Upper lobe of left lung (tissue), 6 donors: ENCODE data around the gene SHQ1. TPM values are rescaled to one million over a fixed set of nuclear protein-coding genes. Genes with fewer than 3 reads are reported as not detected.
A peak's percentile ranks its signal among the peaks of the same experiment; 100 is the strongest.

Experiments
- ATAC-seq, 2 donors: fragments of 200-7000 bp; cut with Tn5 transposase; one replicate each; pipeline ENCODE4 v1.9.1; 2022; ENCODE audit warnings: mild to moderate bottlenecking in 2 of 2, moderate library complexity in 2 of 2; ENCODE audit not compliant: low FRiP score in 2 of 2
- DNase-seq, 2 donors: peaks; one replicate each; pipeline ENCODE4 v3.0.0-alpha.2; 2019 to 2020
- H3K27ac ChIP-seq, 4 donors: fragments of 200-600 bp; sonication (generic); one replicate each; pipeline ENCODE4 v1.5.1; 2016 to 2019
- H3K27me3 ChIP-seq, 4 donors: fragments of 200-600 bp; sonication (generic); one replicate each; pipeline ENCODE4 v1.5.1; 2017 to 2019
- H3K36me3 ChIP-seq, 4 donors: fragments of 200-600 bp; sonication (generic); one replicate each; pipeline ENCODE4 v1.5.1; 2016 to 2019
- H3K4me1 ChIP-seq, 4 donors: fragments of 200-600 bp; sonication (generic); one replicate each; pipeline ENCODE4 v1.5.1; 2018 to 2019
- H3K4me3 ChIP-seq, 4 donors: fragments of 200-600 bp; sonication (generic); one replicate each; pipeline ENCODE4 v1.5.1; 2017 to 2019; ENCODE audit warnings: mild to moderate bottlenecking in 2 of 4, moderate library complexity in 1 of 4
- H3K9me3 ChIP-seq, 4 donors: fragments of 200-600 bp; sonication (generic); one replicate each; pipeline ENCODE4 v1.5.1; 2018 to 2019
- EP300 ChIP-seq, 4 donors: sonication (generic); formaldehyde crosslinking; IDR thresholded peaks; one replicate each; pipeline ENCODE4 v1.5.1; 2017; ENCODE audit warnings: antibody characterized with exemption in 4 of 4, control low read depth in 2 of 4
- POLR2A ChIP-seq, 4 donors: fragments of 450-650 bp; IDR thresholded peaks; one replicate each; pipeline ENCODE4 v1.5.1; 2016 to 2017; ENCODE audit warnings: antibody characterized with exemption in 4 of 4, mild to moderate bottlenecking in 2 of 4
- POLR2AphosphoS5 ChIP-seq, 2 donors: sonication (generic); formaldehyde crosslinking; IDR thresholded peaks; one replicate each; pipeline ENCODE4 v1.5.1; 2017; ENCODE audit warnings: antibody characterized with exemption in 2 of 2
- WGBS, 2 donors: methylation state at CpG; one replicate each; pipeline ENCODE4 v1.1.5; 2017 to 2018; 5-methylcytosine and 5-hydroxymethylcytosine counted together
- total RNA-seq, 6 donors: library from RNA; depleted of rRNA in 4 of 6; stranded (reverse); fragments of >200 nt in 4 of 6; gene quantifications; one replicate each; pipeline versions ENCODE4 v1.1.0 to v1.2.1, GENCODE V29; 2016 to 2021
- TF ChIP-seq, protein P1 (sequence below), 6 experiments: fragments of 450-650 bp in 4 of 6; fragments of 200-600 bp in 2 of 6; sonication (generic) in 2 of 6; IDR thresholded peaks; one replicate each; pipeline ENCODE4 v1.5.1; 2016 to 2019; ENCODE audit warnings: antibody characterized with exemption in 6 of 6
- donor health status: DM: no; HTN: no; CAD: no; lungs with moderate emphysema.
- donor health status: DM: no; HTN: yes; CAD: no; lungs with severe emphysema.

Gene SHQ1
- total RNA-seq, 6 donors from 2014 or later, result 12.0 to 31.4 (median 19.3) TPM

DNA sequence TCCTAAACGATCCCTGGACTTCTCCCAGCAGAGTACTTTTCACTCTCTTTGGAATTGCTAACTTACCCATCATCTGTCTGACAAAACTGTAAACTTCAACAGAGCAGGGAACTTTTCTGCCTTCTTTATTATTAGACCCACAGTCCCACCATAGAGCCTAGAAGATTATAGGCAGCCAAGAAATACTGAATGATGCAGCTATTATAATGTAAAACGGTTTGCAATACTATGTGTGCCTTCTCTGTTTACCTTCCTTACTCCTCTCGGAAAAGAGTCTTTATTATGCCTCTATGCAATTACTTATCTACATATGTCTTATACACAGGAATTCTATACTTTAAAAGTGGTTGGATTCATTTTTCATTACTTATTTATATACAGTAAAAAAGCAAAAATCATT, 36.0 kb downstream of the SHQ1 start:
- WGBS, 2 donors, result 76 to 78% methylated on average over 3 of the region's 3 CpGs
- H3K36me3 ChIP-seq, result no peaks in the 10 kb centered on the region
- H3K27ac ChIP-seq, result no peak overlapping the region
- DNase-seq (no peak), ATAC-seq (no peak)
- peaks cover 0 to 8% (median 6%) of the 10 kb centered on the region in 4 donors for H3K4me1 ChIP-seq
- H3K9me3 ChIP-seq, result no peaks in the 10 kb centered on the region
- H3K27me3 ChIP-seq, result no peaks in the 10 kb centered on the region
- H3K4me3 ChIP-seq, result no peak overlapping the region
- TF ChIP-seq POLR2AphosphoS5 (IDR thresholded peaks at IDR 0.05) (no peak), POLR2A (IDR thresholded peaks at IDR 0.05) (no peak), EP300 (IDR thresholded peaks at IDR 0.05) (no peak)
- TF ChIP-seq, protein P1, sequence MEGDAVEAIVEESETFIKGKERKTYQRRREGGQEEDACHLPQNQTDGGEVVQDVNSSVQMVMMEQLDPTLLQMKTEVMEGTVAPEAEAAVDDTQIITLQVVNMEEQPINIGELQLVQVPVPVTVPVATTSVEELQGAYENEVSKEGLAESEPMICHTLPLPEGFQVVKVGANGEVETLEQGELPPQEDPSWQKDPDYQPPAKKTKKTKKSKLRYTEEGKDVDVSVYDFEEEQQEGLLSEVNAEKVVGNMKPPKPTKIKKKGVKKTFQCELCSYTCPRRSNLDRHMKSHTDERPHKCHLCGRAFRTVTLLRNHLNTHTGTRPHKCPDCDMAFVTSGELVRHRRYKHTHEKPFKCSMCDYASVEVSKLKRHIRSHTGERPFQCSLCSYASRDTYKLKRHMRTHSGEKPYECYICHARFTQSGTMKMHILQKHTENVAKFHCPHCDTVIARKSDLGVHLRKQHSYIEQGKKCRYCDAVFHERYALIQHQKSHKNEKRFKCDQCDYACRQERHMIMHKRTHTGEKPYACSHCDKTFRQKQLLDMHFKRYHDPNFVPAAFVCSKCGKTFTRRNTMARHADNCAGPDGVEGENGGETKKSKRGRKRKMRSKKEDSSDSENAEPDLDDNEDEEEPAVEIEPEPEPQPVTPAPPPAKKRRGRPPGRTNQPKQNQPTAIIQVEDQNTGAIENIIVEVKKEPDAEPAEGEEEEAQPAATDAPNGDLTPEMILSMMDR (IDR thresholded peaks at IDR 0.05), result no peak

DNA sequence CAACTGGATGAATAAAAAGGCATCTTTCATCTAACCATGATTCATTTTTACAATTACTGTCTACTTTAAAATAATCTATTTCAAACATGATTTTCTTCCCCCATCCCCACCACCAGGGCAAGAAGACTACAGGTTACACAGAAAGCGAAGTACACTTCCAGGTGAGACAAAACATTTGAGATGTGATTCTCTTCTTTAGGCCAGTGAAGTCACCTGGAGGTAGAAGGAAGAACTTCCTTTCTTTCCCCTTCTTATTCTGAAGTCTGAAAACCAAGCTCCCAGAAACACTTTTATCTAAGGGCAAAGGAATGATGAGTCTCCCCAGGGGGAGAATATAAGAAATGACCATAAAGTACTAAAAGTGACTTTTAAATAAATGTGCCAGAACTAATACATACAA, 36.7 kb downstream of the SHQ1 start:
- H3K36me3 ChIP-seq, result no peaks in the 10 kb centered on the region
- no peaks in the 10 kb centered on the region for H3K27me3 ChIP-seq
- no peak for ATAC-seq
- peaks cover 2 to 8% (median 6%) of the 10 kb centered on the region in 4 donors for H3K4me1 ChIP-seq
- H3K9me3 ChIP-seq, result no peaks in the 10 kb centered on the region
- no peak overlapping the region for H3K4me3 ChIP-seq
- TF ChIP-seq POLR2AphosphoS5 (IDR thresholded peaks at IDR 0.05), result no peak
- TF ChIP-seq, protein P1 (IDR thresholded peaks at IDR 0.05), result peak in 1 of 6 experiments; percentile 7
- 93 to 96% methylated on average over 1 of the region's 1 CpG for WGBS, 2 donors
- H3K27ac ChIP-seq, result no peak overlapping the region
- no peak for DNase-seq

DNA sequence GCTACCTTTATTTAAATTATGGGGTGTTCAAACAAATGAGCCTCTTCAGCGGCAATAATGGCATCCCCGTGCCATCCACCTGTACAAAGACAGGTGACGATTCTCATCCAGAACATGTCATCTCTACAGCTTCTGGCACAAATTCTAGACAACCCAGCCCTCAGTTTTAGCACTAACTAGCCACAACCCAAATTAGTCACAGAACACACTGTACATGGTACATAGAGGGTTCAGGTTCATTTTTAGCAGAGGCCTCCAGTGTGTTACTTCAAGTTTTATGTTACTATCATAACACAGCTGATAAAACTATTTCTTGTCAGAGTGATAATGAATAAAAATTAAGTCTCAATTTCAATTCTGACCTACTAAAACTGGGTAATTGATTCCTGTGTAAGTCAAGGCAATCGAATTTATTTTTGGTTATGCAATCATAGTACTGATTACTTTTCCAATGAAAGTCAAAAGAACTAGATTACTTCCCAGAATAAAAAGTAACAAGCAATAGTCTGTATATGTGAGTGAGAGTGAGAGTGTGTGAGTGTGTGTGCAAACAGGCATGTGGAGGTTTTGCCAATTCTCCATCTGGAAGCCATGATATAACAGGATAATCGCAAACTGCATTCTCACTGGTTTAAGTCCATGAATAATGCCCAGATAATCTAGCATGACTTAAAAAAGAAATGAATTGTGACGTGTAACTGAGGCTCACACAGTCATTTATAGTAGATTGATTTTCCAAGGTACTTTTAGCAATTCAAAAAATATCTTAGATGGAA, 37.4 kb downstream of the SHQ1 start:
- ATAC-seq (no peak), DNase-seq (no peak)
- Histone ChIP-seq H3K36me3 (no peaks in the 10 kb centered on the region), H3K9me3 (no peaks in the 10 kb centered on the region), H3K27ac (no peak overlapping the region), H3K27me3 (no peaks in the 10 kb centered on the region), H3K4me1 (peaks cover 5 to 8% (median 6%) of the 10 kb centered on the region in 4 donors), H3K4me3 (no peak overlapping the region)
- TF ChIP-seq, protein P1 (IDR thresholded peaks at IDR 0.05), result no peak
- no peak for TF ChIP-seq POLR2A (IDR thresholded peaks at IDR 0.05)
- TF ChIP-seq EP300 (IDR thresholded peaks at IDR 0.05), result no peak
- TF ChIP-seq POLR2AphosphoS5 (IDR thresholded peaks at IDR 0.05), result no peak
- WGBS, 2 donors, result 84 to 89% methylated on average over 6 of the region's 6 CpGs

DNA sequence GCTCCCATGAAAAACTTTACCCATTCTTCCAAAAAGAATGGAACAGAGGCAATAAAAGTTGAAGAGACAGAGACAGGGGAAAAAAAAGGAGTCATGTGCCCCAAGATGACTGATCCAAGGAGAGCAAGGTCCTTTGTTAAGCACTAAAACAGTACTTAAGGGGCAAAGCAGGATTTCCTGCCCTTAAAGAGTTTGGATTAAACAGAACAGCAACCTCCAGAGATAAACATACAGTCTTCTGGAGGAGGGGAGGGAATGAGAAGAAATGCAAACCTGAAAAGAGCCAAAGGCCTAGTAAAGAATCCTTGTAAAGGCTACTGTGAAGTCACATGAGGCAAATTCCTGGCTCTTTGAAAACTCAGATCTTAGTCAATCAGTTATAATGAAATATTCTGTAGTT, 38.2 kb downstream of the SHQ1 start:
- H3K36me3 ChIP-seq, result no peaks in the 10 kb centered on the region
- H3K9me3 ChIP-seq, result no peaks in the 10 kb centered on the region
- DNase-seq, result no peak
- H3K4me1 ChIP-seq, result peaks cover 5 to 8% (median 6%) of the 10 kb centered on the region in 4 donors
- no peak for TF ChIP-seq POLR2A (IDR thresholded peaks at IDR 0.05)
- no peak for TF ChIP-seq EP300 (IDR thresholded peaks at IDR 0.05)
- TF ChIP-seq POLR2AphosphoS5 (IDR thresholded peaks at IDR 0.05), result no peak
- TF ChIP-seq, protein P1 (IDR thresholded peaks at IDR 0.05), result no peak
- H3K27ac ChIP-seq, result no peak overlapping the region
- ATAC-seq, result no peak
- no peak overlapping the region for H3K4me3 ChIP-seq
- no peaks in the 10 kb centered on the region for H3K27me3 ChIP-seq

DNA sequence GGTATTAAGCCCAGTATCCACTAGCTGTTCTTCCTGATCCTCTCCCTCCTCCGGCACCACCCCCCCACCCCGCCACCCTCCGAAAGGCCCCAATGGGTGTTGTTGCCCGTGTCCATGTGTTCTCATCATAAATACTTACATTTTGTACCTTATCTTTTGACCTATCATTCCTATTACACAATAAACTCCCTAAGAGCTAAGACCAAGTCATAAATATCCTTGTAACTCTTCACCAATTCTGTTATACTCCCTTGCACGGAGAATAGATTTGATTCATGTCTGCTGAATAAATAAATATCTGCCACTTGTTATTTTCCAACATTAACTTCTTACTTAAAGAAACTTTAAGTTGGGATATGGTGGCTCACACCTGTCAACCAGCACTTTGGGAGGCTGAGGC, 43.9 kb downstream of the SHQ1 start:
- H3K27ac ChIP-seq, result no peak overlapping the region
- no peaks in the 10 kb centered on the region for H3K27me3 ChIP-seq
- ATAC-seq, result no peak
- WGBS, 2 donors, result 92 to 93% methylated on average over 5 of the region's 5 CpGs
- peaks cover 0 to 6% (median 0%) of the 10 kb centered on the region in 4 donors for H3K4me1 ChIP-seq
- no peak for DNase-seq
- no peaks in the 10 kb centered on the region for H3K9me3 ChIP-seq
- TF ChIP-seq POLR2AphosphoS5 (IDR thresholded peaks at IDR 0.05), result no peak
- TF ChIP-seq POLR2A (IDR thresholded peaks at IDR 0.05), result no peak
- H3K36me3 ChIP-seq, result no peaks in the 10 kb centered on the region
- H3K4me3 ChIP-seq, result no peak overlapping the region
